ENCODE results near the gene EXOSC5. TPM values are rescaled to one million over a fixed set of nuclear protein-coding genes. Genes with fewer than 3 reads are reported as not detected.

Gene EXOSC5
- total and polyA plus RNA-seq, 2 of the 13 experiments (the other 11 are each of a cell fraction or from before 2014, with no cell fraction given): 24.1 to 26.5 TPM

DNA sequence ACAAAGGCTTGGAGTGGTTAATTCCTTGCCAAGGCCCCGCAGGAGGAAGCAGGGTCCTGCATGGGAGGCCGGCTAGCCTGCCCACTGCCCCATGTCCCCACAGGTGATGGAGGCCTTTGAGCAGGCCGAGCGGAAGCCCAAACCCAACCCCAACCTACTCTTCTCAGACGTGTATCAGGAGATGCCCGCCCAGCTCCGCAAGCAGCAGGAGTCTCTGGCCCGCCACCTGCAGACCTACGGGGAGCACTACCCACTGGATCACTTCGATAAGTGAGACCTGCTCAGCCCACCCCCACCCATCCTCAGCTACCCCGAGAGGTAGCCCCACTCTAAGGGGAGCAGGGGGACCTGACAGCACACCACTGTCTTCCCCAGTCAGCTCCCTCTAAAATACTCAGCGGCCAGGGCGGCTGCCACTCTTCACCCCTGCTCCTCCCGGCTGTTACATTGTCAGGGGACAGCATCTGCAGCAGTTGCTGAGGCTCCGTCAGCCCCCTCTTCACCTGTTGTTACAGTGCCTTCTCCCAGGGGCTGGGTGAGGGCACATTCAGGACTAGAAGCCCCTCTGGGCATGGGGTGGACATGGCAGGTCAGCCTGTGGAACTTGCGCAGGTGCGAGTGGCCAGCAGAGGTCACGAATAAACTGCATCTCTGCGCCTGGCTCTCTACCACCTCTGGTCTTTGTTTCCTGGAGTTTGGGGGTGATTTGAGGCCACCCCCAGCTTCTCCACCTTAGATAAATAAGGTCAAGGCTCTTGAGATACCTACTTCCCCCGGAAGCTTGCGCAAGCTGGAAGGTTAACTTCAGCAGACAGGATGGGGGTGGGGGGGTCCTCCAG, 27.4 kb upstream of the EXOSC5 start (continued):
- TF ChIP-seq ZNF687 (CRISPR knock-in tag; IDR thresholded peaks at IDR 0.05) (peak; percentile 49), EP300 (IDR thresholded peaks at IDR 0.05; ENCODE audit: low read depth in 2 of 2, low read length in 2 of 2) (peak in 1 of 2 experiments; percentile 57; a peak in 2 of 4 replicates), EP300 (CRISPR knock-in tag; IDR thresholded peaks at IDR 0.05; ENCODE audit: borderline replicate concordance) (no peak), ZNF577 (CRISPR knock-in tag; IDR thresholded peaks at IDR 0.05; ENCODE audit: borderline replicate concordance, low read depth) (no peak), NR2F2 (IDR thresholded peaks at IDR 0.05; ENCODE audit: borderline replicate concordance, low read depth) (peak; percentile 27; the same call in 1 of the 2 replicates), CSRNP1 (CRISPR knock-in tag; IDR thresholded peaks at IDR 0.05) (no peak), ZNF550 (CRISPR knock-in tag; IDR thresholded peaks at IDR 0.05; ENCODE audit: borderline replicate concordance) (no peak), HCFC1 (IDR thresholded peaks at IDR 0.05; ENCODE audit: low read depth, low read length) (no peak), HNF4A (CRISPR knock-in tag; IDR thresholded peaks at IDR 0.05) (peak; percentile 24), BCL6 (CRISPR knock-in tag; IDR thresholded peaks at IDR 0.05) (0 out of 2 replicates have a peak, but pooled peaks have one; percentile 38), CCAR2 (optimal IDR thresholded peaks at IDR 0.05; ENCODE audit: low read depth, low read length) (no peak), HNF1B (CRISPR knock-in tag; IDR thresholded peaks at IDR 0.05) (peak; percentile 34; the same call in 1 of the 2 replicates), ZNF652 (CRISPR knock-in tag; IDR thresholded peaks at IDR 0.05; ENCODE audit: borderline replicate concordance, low read depth) (no peak), GATAD2A (CRISPR knock-in tag; IDR thresholded peaks at IDR 0.05) (0 out of 2 replicates have a peak, but pooled peaks have one; percentile 21), ZNF263 (CRISPR knock-in tag; IDR thresholded peaks at IDR 0.05) (peak; percentile 36; the same call in 1 of the 2 replicates), GATA4 (IDR thresholded peaks at IDR 0.05; ENCODE audit: borderline replicate concordance, low read depth) (no peak), GABPB1 (CRISPR knock-in tag; IDR thresholded peaks at IDR 0.05) (peak; percentile 57), TARDBP (CRISPR knock-in tag; IDR thresholded peaks at IDR 0.05) (0 out of 2 replicates have a peak, but pooled peaks have one; percentile 21)
- TF ChIP-seq, protein P1, sequence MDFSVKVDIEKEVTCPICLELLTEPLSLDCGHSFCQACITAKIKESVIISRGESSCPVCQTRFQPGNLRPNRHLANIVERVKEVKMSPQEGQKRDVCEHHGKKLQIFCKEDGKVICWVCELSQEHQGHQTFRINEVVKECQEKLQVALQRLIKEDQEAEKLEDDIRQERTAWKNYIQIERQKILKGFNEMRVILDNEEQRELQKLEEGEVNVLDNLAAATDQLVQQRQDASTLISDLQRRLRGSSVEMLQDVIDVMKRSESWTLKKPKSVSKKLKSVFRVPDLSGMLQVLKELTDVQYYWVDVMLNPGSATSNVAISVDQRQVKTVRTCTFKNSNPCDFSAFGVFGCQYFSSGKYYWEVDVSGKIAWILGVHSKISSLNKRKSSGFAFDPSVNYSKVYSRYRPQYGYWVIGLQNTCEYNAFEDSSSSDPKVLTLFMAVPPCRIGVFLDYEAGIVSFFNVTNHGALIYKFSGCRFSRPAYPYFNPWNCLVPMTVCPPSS (IDR thresholded peaks at IDR 0.05): no peak
- TF ChIP-seq, protein P2, sequence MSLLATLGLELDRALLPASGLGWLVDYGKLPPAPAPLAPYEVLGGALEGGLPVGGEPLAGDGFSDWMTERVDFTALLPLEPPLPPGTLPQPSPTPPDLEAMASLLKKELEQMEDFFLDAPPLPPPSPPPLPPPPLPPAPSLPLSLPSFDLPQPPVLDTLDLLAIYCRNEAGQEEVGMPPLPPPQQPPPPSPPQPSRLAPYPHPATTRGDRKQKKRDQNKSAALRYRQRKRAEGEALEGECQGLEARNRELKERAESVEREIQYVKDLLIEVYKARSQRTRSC (CRISPR knock-in tag; IDR thresholded peaks at IDR 0.05; ENCODE audit: low read depth): no peak
